ENCODE data around the gene KANTR.
A peak's percentile ranks its signal among the peaks of the same experiment; 100 is the strongest.

The KANTR gene

GRCh38 chrX:53077207-53078197 is 16.4 kb upstream of the KANTR start:
- no peaks in the 10 kb centered on the region for H3K27me3 ChIP-seq
- DNase-seq, result no peak
- TF ChIP-seq CTCF (IDR thresholded peaks at IDR 0.05), result no peak
- intact Hi-C loops (cut with DNase I; ENCODE audit: low total_unique reads), result no loop called here
- H3K4me1 ChIP-seq, result peaks cover 0 to 10% (median 0%) of the 10 kb centered on the region in 4 donors
- no peaks in the 10 kb centered on the region for H3K9me3 ChIP-seq
- H3K4me3 ChIP-seq, result no peak overlapping the region
- no peaks in the 10 kb centered on the region for H3K36me3 ChIP-seq
- no peak overlapping the region for H3K27ac ChIP-seq

- no peak for TF ChIP-seq CTCF (IDR thresholded peaks at IDR 0.05)
- Histone ChIP-seq H3K27ac (peak overlapping the region; percentile 12 to 85), H3K36me3 (no peaks in the 10 kb centered on the region), H3K9me3 (no peaks in the 10 kb centered on the region), H3K4me1 (peaks cover 0 to 8% (median 0%) of the 10 kb centered on the region in 4 donors), H3K27me3 (no peaks in the 10 kb centered on the region), H3K4me3 (no peak overlapping the region)
- intact Hi-C loops (cut with DNase I; ENCODE audit: low total_unique reads), result no loop called here
- DNase-seq, result no peak
Observed at GRCh38 chrX:53078943-53079342, 15.0 kb upstream of the KANTR start.

- Histone ChIP-seq H3K27me3 (no peaks in the 10 kb centered on the region), H3K36me3 (peaks cover 5 to 19% (median 9%) of the 10 kb centered on the region in 3 donors), H3K27ac (peak overlapping the region; percentile 82 to 85), H3K9me3 (no peaks in the 10 kb centered on the region), H3K4me1 (peaks cover 0 to 28% (median 5%) of the 10 kb centered on the region in 4 donors), H3K4me3 (peak overlapping the region; percentile 41 to 88)
- intact Hi-C loops (cut with DNase I; ENCODE audit: low total_unique reads), result no loop called here
- no peak for DNase-seq
- TF ChIP-seq CTCF (IDR thresholded peaks at IDR 0.05), result no peak
Observed at GRCh38 chrX:53080628-53081580, 13.0 kb upstream of the KANTR start.

- Histone ChIP-seq H3K4me3 (peak within 1 kb of the TSS; percentile 88 to 92), H3K27me3 (no peaks in the 10 kb centered on the region), H3K36me3 (peaks cover 8 to 21% (median 9%) of the 10 kb centered on the region in 3 donors), H3K4me1 (peaks cover 0 to 40% (median 7%) of the 10 kb centered on the region in 4 donors), H3K9me3 (no peaks in the 10 kb centered on the region), H3K27ac (peak within 1 kb of the TSS; percentile 97)
- intact Hi-C loops (cut with DNase I; ENCODE audit: low total_unique reads), result no loop called here
- DNase-seq, result peak; percentile 91 to 97
- TF ChIP-seq CTCF (IDR thresholded peaks at IDR 0.05), result peak in 1 of 2 experiments; percentile 10
Observed at GRCh38 chrX:53081925-53082772, 11.8 kb upstream of the KANTR start, which contains the start of gene TSPYL2. Gene TSPYL2 (plus strand): TSS chrX:53082367. CDS start chrX:53082499, 132 bp downstream.
